ENCODE data around the gene SPIN1.

DNA sequence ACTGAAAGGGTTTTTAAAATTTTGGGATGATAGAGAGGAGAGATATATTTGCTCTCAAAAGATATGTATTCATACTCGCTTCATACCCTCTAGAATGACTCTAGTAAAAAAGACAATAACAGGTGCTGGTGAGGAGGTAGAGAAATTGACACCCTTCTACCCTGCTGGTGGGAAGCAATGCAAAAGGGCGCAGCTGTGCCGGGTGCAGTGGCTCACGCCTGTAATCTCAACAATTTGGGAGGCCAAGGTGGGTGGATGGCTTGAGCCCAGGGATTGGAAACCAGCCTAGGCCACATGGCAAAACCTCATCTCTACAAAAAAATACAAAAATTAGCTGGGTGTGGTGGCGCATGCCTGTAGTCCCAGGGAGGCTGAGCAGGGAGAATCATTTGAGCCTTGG is 112.8 kb downstream of the SPIN1 start:
- TF ChIP-seq EZH2 (IDR thresholded peaks at IDR 0.05; ENCODE audit: insufficient read depth, poor library complexity, severe bottlenecking) = no peak
- TF ChIP-seq EZH2phosphoT487 (IDR thresholded peaks at IDR 0.05; ENCODE audit: insufficient read depth, low read depth) = no peak

Measured in GM23248 (cell line).